Stimulated activated CD4-positive, alpha-beta T cell treated with anti-CD3 and anti-CD28 coated beads, Interleukin-2, amount 100 ng/mL, for 48 hours (primary cell): ENCODE results near the gene KRTAP25-1.

Source experiments
- DNase-seq, 2 donors: peaks; one replicate each; pipeline ENCODE4 v3.0.0-alpha.2; 2020

The KRTAP25-1 gene

GRCh38 chr21:30245061-30245460, 44.3 kb downstream of the KRTAP25-1 start:
- no peak for DNase-seq

- DNase-seq = no peak
Observed at GRCh38 chr21:30243691-30244090, 45.6 kb downstream of the KRTAP25-1 start.

GRCh38 chr21:30240661-30241060, 48.7 kb downstream of the KRTAP25-1 start:
- DNase-seq = no peak
